Liver (tissue), 3 donors: Measurements from ENCODE around the gene SZT2.

Experiments used
- HNF4G ChIP-seq: IDR thresholded peaks from 2 replicates; pipeline ENCODE4 v1.6.1; 2016; ENCODE audit warnings: antibody characterized with exemption
- JUND ChIP-seq, 2 donors: IDR thresholded peaks; 2 replicates each; pipeline ENCODE4 v1.6.1; 2016; ENCODE audit warnings: antibody characterized with exemption in 2 of 2
- NR2F2 ChIP-seq: IDR thresholded peaks from 2 replicates; pipeline ENCODE4 v1.6.1; 2016; ENCODE audit warnings: antibody characterized with exemption
- RAD21 ChIP-seq, 2 donors: IDR thresholded peaks; 2 replicates each; pipeline ENCODE4 v1.6.1; 2016; ENCODE audit warnings: antibody characterized with exemption in 2 of 2, mild to moderate bottlenecking in 2 of 2
- SP1 ChIP-seq: IDR thresholded peaks from 2 replicates; pipeline ENCODE4 v1.6.1; 2018; ENCODE audit warnings: antibody characterized with exemption, mild to moderate bottlenecking
- TAF1 ChIP-seq: conservative IDR thresholded peaks from 2 replicates; pipeline ENCODE4 v1.6.1; 2016; ENCODE audit warnings: antibody characterized with exemption, mild to moderate bottlenecking
- YY1 ChIP-seq: IDR thresholded peaks from 2 replicates; pipeline ENCODE4 v1.6.1; 2016; ENCODE audit warnings: antibody characterized with exemption, mild to moderate bottlenecking
- TF ChIP-seq, protein P1 (sequence below): fragments of 150-350 bp; IDR thresholded peaks from 2 replicates; pipeline ENCODE4 v1.5.1; 2017; ENCODE audit warnings: improper control_type of control experiment, low read depth, low read length; ENCODE audit not compliant: missing input control
- TF ChIP-seq, protein P2 (sequence below): IDR thresholded peaks from 2 replicates; pipeline ENCODE4 v1.6.1; 2016; ENCODE audit warnings: antibody characterized with exemption, mild to moderate bottlenecking
- TF ChIP-seq, protein P3 (sequence below): IDR thresholded peaks from 2 replicates; pipeline ENCODE4 v1.6.1; 2016; ENCODE audit warnings: antibody characterized with exemption
- TF ChIP-seq, protein P4 (sequence below): IDR thresholded peaks from 2 replicates; pipeline ENCODE4 v1.6.1; 2016; ENCODE audit warnings: antibody characterized with exemption
- donor health status: healthy.
- donor health status: healthy.

DNA sequence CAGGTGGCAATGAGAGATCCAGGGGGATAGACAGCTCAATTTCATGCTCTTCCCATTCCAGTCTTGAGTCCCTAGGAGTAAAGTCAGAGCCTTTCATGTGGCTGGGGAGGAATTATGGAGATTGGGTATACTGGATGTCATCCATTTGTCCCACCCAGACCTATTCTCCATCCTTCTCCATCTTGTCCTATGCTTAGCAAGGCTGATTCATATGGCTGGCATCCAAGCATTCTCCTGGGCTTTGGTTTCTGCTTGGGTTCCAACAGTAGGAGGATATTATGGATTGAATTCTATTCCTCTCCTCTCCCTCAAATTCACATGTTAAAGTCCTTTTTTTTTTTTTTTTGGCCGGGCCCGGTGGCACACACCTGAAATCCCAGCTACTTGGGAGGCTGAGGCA lies 34.8 kb upstream of the SZT2 start:
- TF ChIP-seq HNF4G: no peak
- TF ChIP-seq, protein P1, sequence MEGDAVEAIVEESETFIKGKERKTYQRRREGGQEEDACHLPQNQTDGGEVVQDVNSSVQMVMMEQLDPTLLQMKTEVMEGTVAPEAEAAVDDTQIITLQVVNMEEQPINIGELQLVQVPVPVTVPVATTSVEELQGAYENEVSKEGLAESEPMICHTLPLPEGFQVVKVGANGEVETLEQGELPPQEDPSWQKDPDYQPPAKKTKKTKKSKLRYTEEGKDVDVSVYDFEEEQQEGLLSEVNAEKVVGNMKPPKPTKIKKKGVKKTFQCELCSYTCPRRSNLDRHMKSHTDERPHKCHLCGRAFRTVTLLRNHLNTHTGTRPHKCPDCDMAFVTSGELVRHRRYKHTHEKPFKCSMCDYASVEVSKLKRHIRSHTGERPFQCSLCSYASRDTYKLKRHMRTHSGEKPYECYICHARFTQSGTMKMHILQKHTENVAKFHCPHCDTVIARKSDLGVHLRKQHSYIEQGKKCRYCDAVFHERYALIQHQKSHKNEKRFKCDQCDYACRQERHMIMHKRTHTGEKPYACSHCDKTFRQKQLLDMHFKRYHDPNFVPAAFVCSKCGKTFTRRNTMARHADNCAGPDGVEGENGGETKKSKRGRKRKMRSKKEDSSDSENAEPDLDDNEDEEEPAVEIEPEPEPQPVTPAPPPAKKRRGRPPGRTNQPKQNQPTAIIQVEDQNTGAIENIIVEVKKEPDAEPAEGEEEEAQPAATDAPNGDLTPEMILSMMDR: no peak
- TF ChIP-seq YY1: no peak
- no peak for TF ChIP-seq RAD21 (IDR thresholded peaks at IDR 0.05)
- TF ChIP-seq, protein P2, sequence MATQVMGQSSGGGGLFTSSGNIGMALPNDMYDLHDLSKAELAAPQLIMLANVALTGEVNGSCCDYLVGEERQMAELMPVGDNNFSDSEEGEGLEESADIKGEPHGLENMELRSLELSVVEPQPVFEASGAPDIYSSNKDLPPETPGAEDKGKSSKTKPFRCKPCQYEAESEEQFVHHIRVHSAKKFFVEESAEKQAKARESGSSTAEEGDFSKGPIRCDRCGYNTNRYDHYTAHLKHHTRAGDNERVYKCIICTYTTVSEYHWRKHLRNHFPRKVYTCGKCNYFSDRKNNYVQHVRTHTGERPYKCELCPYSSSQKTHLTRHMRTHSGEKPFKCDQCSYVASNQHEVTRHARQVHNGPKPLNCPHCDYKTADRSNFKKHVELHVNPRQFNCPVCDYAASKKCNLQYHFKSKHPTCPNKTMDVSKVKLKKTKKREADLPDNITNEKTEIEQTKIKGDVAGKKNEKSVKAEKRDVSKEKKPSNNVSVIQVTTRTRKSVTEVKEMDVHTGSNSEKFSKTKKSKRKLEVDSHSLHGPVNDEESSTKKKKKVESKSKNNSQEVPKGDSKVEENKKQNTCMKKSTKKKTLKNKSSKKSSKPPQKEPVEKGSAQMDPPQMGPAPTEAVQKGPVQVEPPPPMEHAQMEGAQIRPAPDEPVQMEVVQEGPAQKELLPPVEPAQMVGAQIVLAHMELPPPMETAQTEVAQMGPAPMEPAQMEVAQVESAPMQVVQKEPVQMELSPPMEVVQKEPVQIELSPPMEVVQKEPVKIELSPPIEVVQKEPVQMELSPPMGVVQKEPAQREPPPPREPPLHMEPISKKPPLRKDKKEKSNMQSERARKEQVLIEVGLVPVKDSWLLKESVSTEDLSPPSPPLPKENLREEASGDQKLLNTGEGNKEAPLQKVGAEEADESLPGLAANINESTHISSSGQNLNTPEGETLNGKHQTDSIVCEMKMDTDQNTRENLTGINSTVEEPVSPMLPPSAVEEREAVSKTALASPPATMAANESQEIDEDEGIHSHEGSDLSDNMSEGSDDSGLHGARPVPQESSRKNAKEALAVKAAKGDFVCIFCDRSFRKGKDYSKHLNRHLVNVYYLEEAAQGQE: no peak
- TF ChIP-seq SP1: no peak
- TF ChIP-seq JUND (IDR thresholded peaks at IDR 0.05): no peak
- TF ChIP-seq, protein P3, sequence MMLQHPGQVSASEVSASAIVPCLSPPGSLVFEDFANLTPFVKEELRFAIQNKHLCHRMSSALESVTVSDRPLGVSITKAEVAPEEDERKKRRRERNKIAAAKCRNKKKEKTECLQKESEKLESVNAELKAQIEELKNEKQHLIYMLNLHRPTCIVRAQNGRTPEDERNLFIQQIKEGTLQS: no peak
- TF ChIP-seq, protein P4, sequence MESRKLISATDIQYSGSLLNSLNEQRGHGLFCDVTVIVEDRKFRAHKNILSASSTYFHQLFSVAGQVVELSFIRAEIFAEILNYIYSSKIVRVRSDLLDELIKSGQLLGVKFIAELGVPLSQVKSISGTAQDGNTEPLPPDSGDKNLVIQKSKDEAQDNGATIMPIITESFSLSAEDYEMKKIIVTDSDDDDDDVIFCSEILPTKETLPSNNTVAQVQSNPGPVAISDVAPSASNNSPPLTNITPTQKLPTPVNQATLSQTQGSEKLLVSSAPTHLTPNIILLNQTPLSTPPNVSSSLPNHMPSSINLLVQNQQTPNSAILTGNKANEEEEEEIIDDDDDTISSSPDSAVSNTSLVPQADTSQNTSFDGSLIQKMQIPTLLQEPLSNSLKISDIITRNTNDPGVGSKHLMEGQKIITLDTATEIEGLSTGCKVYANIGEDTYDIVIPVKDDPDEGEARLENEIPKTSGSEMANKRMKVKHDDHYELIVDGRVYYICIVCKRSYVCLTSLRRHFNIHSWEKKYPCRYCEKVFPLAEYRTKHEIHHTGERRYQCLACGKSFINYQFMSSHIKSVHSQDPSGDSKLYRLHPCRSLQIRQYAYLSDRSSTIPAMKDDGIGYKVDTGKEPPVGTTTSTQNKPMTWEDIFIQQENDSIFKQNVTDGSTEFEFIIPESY: no peak
- TF ChIP-seq NR2F2: no peak
- no peak for TF ChIP-seq TAF1
